Lower leg skin (tissue), 4 donors: ENCODE measurements around the gene SFT2D3. TPM values are rescaled to one million over a fixed set of nuclear protein-coding genes. Genes with fewer than 3 reads are reported as not detected.

ENCODE experiments used
- DNase-seq, 2 donors: peaks; one replicate each; pipeline ENCODE4 v3.0.0-alpha.2; 2019; ENCODE audit warnings: low spot score in 2 of 2
- H3K4me3 ChIP-seq: fragments of 200-600 bp; sonication (generic); 2 replicates; pipeline ENCODE4 v1.5.1; 2017; ENCODE audit warnings: mild to moderate bottlenecking, low read depth; ENCODE audit not compliant: poor library complexity, severe bottlenecking
- POLR2A ChIP-seq, 2 donors: fragments of 450-650 bp; IDR thresholded peaks; one replicate each; pipeline ENCODE4 v1.6.1; 2016 to 2017; ENCODE audit warnings: antibody characterized with exemption in 2 of 2, mild to moderate bottlenecking in 1 of 2, moderate library complexity in 1 of 2
- WGBS, 2 donors: methylation state at CpG; one replicate each; pipeline ENCODE4 v1.1.5; 2018; 5-methylcytosine and 5-hydroxymethylcytosine counted together
- intact Hi-C: fragments of 100-400 bp; cut with DNase I; formaldehyde crosslinking; loops from one replicate; pipeline ENCODE4 v1.15.0; 2023; ENCODE audit warnings: low total_unique reads
- total RNA-seq, 4 donors: library from RNA; depleted of rRNA; stranded (reverse); fragments of >200 nt; gene quantifications; one replicate each; pipeline ENCODE4 v1.1.0, GENCODE V29; 2016
- TF ChIP-seq, protein P1 (sequence below), 3 donors: fragments of 450-650 bp; IDR thresholded peaks; one replicate each; pipeline ENCODE4 v1.5.1; 2016; ENCODE audit warnings: antibody characterized with exemption in 3 of 3, mild to moderate bottlenecking in 3 of 3, moderate library complexity in 2 of 3

Gene SFT2D3
- total RNA-seq, 4 donors from 2014 or later: 9.7 to 16.3 (median 13.7) TPM

DNA sequence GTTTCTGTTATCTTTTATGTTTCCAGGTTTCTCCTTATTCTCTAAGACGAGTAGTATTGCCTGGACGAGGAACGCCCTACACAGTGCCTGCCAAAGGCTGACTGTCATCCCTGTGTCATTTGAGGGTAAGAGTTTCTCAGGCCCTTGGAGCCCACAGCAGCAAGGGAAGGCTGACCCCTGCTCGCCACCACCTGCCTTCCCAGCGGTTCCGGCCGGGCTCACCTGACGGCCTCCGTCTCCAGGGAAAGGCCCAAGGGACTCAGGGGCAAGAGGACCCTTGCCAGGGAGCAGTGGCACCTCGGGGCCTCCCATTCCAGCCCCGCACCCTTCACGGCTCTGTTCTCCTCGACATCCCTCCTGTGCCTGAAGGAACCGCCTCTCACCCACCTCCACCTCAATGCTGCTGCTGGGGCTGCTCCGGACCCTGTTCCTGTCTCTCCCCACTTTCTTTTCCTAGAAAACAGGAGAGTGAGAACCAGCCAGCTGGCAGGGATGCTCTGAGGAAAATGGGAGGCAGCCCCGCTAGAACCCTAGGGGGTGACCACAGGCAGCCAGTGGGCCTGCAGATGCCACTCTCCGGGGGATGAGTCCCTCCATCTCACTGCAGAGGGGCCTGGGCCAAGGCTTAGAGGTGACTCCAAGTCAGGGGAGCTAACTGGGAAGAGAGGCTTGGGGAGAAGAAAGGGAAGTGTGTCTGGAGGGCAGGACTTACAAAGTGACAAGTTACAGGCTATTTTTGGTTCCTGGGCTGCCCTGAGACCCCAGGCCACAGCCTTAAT is 27.8 kb upstream of the SFT2D3 start:
- no peak for TF ChIP-seq POLR2A (IDR thresholded peaks at IDR 0.05)
- TF ChIP-seq, protein P1, sequence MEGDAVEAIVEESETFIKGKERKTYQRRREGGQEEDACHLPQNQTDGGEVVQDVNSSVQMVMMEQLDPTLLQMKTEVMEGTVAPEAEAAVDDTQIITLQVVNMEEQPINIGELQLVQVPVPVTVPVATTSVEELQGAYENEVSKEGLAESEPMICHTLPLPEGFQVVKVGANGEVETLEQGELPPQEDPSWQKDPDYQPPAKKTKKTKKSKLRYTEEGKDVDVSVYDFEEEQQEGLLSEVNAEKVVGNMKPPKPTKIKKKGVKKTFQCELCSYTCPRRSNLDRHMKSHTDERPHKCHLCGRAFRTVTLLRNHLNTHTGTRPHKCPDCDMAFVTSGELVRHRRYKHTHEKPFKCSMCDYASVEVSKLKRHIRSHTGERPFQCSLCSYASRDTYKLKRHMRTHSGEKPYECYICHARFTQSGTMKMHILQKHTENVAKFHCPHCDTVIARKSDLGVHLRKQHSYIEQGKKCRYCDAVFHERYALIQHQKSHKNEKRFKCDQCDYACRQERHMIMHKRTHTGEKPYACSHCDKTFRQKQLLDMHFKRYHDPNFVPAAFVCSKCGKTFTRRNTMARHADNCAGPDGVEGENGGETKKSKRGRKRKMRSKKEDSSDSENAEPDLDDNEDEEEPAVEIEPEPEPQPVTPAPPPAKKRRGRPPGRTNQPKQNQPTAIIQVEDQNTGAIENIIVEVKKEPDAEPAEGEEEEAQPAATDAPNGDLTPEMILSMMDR (IDR thresholded peaks at IDR 0.05): no peak
- DNase-seq: peak in 1 of 2 donors; percentile 88

DNA sequence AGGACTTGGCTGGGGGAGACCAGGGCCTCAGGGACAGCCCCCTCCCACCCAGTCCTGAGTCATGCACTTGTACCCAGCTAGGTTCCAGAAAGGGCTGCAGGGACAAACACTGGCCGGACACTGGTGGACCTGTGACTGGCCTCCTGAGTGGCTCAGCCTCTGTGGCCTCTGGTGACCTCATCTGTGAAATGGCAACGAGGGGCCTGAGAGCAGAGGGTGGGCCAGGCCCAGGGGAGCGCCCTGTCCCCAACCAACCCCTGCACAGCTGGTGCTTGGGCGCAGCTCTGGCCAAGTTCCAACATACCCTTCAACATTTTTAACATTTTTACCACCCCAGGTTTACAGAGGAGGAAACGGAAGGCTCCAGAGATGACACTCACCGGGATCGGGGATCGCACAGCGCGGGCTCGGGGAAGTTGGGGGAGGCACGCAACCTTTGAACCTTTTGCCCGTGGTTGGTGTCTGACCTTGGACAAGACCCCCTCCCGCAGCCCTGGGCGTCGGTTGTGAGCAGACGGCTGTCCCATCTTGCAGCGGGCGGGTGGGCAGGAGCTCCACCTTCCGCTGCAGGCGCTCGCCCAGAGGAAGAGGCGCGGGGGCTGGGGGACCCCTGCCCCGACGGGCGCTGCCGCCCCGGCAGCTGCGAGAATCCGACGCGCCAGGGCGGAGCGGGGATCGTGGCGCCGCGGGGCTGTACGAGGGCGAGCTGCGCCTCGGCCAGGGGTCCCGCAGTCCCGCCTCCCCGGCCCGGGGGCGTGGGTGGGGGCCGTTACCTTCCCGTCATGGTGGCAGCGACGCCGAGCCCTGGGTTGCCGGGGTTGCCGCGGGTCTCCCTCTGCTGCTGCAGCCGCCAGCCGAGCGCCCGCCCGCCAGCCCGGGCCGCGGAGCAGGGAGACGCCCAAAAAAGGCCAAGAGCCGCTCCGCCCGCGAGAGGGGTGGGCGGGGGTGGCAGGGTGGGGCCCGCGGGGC is 26.8 kb upstream of the SFT2D3 start:
- intact Hi-C loops: no loop called here
- DNase-seq: peak in 1 of 2 donors; percentile 88
- H3K4me3 ChIP-seq: peak overlapping the region; percentile 43
- no peak for TF ChIP-seq POLR2A (IDR thresholded peaks at IDR 0.05)
- WGBS, 2 donors: 7 to 24% methylated on average over 12 to 39 of the region's 72 CpGs

More for the DNA sequence above, 27.8 kb upstream of the SFT2D3 start:
- intact Hi-C loops: no loop called here
- no peak overlapping the region for H3K4me3 ChIP-seq
- WGBS, 2 donors: 61 to 64% methylated on average over 17 of the region's 17 CpGs

DNA sequence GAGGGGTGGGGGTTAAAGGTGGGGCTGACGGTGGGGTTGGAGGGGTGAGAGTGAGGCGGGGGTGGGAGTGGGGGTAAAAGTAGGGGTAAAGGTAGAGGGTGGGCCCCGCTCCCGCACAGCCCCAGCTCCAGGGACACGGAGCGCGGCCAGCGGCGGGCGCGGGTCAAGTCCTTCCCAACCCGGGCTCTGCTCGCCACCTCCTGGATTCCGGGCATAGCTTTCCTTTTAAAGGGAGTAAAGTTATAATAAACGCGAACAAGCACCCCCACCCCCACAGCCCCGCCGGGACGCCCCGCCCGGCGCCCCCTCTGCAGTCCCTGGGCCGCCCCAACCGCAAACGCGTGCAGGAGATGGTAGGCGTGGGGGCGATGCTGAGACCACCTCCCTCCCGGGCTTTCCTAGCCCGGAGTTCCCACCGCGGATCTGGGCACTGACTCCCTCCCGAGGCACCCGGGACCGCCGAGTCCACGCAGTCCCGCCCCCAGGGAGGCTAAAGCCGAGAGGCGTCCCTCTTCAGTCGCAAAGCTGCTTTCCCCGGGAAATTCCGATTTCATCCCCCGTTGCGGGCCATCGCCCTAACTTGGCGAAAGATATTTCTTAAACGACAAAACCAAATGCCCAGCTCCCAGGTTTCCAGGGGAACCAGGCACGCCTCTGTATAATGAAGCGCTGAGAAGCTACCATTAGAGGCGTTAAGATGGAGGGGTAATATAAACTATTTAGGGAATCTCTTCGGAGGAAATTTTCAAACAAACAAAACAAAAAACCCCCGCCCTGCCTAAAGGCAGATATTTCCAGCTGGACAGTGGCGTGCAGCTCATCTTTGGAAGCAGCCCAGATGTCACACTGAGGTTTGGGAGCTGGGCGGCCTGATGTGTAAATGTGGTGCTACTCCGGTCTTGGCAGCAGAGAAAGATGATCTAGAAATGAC is 25.7 kb upstream of the SFT2D3 start, which contains the start of gene LIMS2:
Gene LIMS2, minus strand, starts transcription at position 200 of the 931 bp plus-strand sequence. CDS start 506 bp downstream, outside the sequence.
- H3K4me3 ChIP-seq: peak within 1 kb of the TSS; percentile 43
- TF ChIP-seq, protein P1 (IDR thresholded peaks at IDR 0.05): no peak
- intact Hi-C loops: no loop called here
- peak in 1 of 2 donors; percentile 86 for DNase-seq
- 4 to 6% methylated on average over 28 to 29 of the region's 56 CpGs for whole genome bisulfite sequencing, 2 donors

DNA sequence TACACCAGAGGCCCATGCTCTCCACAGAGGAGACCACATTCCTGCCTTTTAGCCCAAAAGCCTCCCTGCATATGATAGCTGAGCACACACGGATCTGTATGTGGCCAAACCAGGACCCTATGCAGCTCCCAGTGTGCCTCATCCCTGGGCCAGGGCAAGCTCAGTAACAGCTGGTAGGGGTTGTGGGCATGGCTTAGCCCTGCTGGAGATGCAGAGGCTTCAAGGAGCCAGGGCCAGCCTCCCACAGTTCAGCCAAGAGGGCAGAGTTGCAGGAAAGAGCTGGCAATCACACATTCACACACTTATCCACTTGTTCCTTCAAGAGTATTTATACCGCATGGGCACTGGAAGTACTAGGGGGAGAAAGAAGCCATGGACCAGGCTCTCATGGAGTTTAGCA is 24.4 kb upstream of the SFT2D3 start:
- DNase-seq: peak in 1 of 2 donors; percentile 84
- no peak overlapping the region for H3K4me3 ChIP-seq
- 88 to 97% methylated on average over 2 of the region's 2 CpGs for WGBS, 2 donors
- TF ChIP-seq POLR2A (IDR thresholded peaks at IDR 0.05): no peak
- TF ChIP-seq, protein P1 (IDR thresholded peaks at IDR 0.05): no peak
- intact Hi-C loops: no loop called here

DNA sequence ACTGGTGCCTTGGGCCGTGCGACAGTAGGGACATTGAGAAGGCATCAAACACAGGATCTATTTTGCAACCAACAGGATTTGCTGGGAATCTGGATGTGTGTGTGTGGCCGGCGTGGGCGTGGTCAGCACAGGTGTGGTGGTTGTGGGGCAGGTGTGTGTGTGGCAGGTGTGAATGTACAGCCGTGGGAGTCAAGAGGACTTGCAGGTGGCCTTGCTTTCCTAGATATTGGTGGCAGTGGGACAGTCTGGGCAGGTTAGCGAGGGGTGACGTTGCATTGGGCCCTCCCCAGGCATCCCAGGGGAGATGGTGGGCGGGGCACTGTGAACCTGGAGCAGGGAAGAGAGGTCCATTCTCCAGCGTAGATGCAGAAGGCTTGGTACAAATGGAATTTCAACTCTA is 22.8 kb upstream of the SFT2D3 start:
- DNase-seq: peak in 1 of 2 donors; percentile 72
- intact Hi-C loops: no loop called here
- no peak overlapping the region for H3K4me3 ChIP-seq
- TF ChIP-seq, protein P1 (IDR thresholded peaks at IDR 0.05): no peak
- no peak for TF ChIP-seq POLR2A (IDR thresholded peaks at IDR 0.05)
- WGBS, 2 donors: 83 to 87% methylated on average over 10 of the region's 10 CpGs
